ENCODE results near the gene ARID5A.

The ARID5A gene

DNA sequence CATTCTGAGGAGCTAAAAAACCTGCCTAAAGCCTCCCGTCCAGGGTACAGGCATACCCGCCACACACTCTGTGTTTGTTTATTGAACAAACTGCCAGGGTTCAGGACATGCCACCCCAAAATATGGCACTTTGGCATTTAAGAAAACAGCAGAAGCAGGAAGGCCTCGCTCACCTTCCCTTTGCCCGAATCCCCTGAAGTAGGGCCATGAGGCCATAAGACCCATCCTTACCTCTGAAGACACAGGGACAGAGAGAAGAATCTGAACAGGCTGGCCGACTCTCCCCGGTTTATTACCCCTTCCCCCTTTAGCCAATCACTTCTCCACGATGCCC is 29.7 kb upstream of the ARID5A start:
- DNase-seq, result no peak

DNA sequence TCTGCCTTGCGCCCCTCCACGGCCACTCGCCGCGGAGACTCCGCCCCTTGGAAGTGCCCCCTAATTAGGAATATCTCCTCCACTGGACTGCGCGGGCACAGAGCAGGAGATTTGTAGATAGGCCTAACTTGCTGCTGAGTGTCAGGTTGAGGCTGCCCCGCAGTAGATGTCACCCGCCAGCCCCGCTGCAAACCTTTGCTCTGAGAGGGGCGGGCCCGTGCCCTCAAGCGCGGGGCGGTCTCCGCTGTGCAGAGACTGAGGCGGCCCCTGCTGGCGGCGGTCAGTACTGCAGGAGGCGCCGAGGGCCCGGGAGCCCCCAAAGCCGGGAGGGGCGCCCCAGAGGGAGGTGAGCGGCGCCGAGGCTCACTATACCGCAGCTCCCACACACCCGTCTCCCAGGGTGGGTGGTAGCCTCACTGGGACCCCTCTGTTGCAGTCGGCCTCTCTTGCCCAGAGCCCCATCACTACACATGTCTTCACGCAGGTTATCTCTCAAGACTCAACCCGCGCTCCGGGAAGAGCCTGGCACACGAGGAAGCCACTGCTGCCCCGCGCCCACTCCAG is 28.5 kb upstream of the ARID5A start:
- no peak for DNase-seq

DNA sequence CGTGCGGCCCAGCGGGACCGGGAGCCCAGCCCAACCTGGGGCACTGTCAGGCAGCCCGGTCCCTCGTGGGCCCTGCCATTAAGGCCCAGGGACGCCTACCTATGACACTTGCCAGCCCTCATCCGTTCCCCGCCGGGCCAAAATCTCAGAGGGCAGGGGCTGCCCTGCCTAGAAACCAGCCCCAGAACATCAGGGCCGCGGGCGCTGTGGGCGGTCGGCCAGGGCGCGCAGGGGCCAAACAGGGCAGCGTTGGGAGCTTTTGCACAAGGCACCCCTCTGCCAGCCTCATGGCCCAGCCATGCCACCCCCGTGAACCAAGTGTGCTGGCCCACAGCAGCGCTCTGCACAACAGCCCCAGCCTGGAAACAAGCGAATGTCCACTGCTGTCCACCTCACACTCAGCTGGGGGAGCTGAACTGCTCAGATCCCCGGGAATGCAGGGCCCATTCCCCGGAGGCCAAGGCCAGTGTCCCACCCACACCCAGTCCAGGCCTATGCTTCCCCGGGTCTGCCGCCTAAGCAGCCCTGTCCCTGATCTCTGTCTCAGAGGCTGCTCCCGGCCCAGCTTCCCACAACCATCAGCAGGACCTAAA is 27.9 kb upstream of the ARID5A start:
- no peak for DNase-seq

DNA sequence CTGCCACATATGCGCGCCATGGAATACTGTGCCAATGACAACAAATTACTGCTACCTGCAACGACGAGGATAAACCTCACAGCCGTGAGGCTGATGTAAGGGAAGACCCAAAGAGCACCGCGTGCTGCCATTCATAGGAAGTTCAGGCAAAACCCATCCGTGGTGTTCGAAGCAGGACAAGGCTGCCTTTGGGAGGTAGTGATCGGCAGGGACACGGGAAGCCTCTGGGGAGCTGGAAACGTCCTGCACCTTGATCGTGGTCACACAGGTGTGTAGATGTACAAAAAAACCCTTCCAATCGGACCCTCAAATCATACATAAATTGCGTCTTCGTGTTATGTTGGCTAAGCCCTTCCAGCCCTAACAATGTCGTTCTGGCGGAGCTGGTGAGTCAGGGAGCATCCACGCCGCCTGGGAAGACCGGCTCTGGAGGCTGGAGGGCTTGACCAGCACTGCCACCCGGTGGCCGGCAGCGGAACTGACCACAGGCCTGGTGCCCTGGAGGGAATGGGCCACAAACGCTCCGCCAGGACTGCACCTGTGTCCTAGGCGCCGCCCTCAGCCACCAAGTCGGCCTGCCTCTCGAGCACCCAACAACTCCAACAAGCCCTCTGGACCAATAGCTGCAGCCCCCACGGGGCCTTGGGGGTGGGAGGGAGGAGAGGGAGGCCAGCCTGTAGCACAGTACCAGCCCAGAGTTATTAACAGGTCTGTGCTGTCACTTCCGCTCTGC is 27.3 kb upstream of the ARID5A start:
- peak; percentile 63 for DNase-seq

DNA sequence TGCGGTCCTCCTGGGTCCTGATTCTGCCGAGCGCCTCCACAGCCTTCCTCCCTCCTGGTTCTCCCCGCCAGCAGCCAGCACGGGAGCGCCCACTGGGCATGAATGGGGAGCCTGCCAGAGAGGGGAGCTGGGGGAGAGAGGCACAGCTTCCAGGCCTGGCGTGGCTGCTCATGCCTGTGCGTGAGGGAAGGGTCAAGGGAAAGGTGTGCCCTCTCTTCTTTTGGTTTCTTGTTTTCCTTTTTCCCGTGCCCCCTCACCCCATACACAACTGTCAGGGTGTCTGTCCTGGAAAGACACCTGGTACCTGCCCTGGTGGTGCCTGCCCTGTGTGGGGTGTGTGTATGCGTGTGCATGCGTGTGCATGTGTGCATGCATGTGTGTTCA is 26.7 kb upstream of the ARID5A start:
- DNase-seq, result no peak

GRCh38 chr2:96510931-96511595 is 25.5 kb upstream of the ARID5A start:
- DNase-seq, result no peak

- DNase-seq, result no peak
Observed at GRCh38 chr2:96511851-96512250, 24.7 kb upstream of the ARID5A start.

DNA sequence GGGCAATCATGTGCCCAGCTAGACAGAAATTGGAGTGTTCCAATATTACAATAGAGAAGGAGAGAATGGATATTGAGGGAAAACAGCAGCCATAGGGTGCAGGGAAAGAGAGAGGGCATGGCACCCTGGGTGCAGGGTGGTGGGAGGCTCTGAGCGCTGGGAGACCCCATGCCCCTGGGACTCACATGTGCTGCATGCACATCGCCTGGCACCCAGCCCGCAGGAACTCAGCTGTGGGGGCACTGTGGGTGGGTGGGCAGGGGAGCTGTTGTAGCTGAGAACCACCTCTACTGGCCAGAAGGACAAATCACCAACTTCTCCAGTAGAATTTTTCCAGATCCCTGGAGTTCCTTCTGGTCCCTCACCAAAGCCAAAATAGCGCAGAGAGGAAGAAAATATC is 24.2 kb upstream of the ARID5A start:
- no peak for DNase-seq

DNA sequence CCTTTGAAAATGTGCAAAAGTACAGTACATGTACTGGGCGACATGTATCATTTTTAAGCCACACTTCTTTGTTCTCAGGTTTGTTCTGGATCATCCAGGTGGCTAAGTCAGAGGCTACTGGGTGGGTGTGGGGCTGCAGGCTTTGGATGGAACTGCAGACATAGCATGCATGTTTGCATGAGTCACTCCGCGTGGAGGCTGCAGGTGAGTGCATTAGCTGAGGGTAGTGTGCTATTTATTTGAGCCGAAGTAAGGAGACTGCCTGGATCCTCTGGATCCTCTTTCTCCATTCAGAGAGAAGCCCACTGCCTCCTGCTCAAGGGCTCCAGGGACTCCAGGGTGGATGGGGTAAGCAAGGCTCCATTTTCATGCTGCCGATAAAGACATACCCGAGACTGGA is 22.0 kb upstream of the ARID5A start:
- no peak for DNase-seq

DNA sequence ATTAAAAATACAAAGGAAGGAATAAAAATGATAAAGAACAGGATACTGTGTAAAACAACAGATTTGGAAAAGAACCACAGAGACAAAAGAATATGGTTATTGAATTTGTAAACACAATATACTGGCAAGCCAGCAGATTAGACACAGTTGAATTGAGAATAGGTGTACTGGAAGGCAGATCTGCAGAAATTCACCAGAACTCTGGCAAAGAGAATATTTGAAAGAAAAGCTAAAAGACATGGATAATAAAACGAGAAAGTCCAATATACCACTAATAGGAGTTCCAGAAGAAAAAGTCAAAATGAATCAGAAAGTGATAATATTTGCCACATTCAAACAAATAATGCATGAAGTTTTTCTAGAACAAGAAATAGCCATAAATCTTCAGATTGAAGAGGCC is 19.5 kb upstream of the ARID5A start:
- no peak for DNase-seq

GRCh38 chr2:96520231-96520630 is 16.3 kb upstream of the ARID5A start:
- DNase-seq, result no peak

DNA sequence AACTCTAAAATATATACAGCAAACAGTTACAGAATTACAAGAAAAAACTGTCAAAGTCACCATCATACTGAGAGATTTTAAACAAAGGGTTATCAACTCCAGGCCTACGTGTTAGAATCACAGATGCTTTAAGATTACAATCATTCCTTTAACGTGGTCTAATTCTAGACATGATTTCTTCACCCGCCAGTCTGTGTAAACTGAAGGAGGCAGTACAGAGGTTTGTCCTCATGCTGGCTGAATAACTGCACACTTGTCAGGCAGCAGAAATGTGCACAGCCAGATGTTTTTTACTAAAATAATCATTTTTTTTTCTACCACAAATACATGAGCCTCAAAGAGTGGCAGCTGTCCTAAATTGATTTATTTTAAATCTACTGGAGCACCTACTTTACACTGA is 15.9 kb upstream of the ARID5A start:
- no peak for DNase-seq

DNA sequence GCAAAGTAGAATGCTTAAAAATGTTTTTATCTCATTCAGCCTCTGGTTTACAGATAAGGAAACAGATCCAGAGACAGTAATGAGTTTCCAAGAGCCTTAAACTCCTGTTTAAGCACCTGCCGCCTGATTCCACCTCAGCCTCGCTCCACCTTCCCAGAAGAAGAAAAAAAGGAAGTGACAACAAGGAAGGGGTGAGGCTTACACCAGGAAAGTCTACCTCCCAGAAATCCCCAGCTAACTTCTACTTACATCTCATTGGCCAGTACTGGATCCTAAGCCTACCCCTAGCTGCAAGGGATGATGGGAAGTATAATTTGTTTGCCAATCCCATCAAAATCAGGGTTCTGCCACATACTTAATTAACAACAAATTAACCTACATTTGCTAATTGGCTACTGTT is 15.3 kb upstream of the ARID5A start:
- no peak for DNase-seq

- no peak for DNase-seq
Observed at GRCh38 chr2:96522304-96523203, 14.0 kb upstream of the ARID5A start.

DNA sequence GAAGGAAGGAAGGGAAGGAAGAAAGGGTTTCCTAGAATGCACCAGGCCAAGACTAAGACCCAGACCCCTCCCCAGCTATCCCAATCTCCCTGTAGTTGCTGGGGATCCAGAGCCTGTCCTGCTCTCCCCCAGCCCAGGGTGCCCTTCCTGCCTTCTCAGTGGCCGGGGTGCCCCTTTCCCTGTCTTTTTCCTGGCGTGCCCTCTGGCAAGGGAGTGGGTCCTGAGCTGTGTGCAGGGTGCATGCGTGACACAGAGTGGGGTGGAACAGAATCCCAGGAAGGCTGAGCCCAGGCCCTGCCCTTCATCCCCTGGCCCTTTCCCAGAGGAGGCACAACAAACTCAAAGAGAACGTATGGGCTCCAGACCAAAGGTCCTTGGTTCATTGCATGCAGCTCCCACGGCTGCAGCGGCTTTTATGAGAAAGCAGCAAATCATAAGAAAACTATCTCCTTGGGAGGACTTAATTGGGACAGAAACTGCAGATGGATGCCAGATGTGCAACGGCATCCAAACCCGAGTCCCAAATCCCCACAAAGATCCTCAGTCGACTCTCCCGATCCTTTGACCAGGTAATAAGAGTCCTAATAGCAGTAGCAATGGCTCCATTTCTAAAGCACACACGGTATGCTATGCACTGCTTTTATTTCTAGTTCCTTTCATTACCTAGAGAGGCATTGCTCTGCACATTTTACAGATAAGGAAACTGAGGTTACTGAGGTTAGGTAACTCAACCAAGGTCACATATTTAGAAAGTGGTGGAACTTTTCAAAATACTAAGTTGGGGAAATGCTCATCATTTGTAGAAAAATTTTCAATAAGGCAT is 12.7 kb upstream of the ARID5A start:
- no peak for DNase-seq

DNA sequence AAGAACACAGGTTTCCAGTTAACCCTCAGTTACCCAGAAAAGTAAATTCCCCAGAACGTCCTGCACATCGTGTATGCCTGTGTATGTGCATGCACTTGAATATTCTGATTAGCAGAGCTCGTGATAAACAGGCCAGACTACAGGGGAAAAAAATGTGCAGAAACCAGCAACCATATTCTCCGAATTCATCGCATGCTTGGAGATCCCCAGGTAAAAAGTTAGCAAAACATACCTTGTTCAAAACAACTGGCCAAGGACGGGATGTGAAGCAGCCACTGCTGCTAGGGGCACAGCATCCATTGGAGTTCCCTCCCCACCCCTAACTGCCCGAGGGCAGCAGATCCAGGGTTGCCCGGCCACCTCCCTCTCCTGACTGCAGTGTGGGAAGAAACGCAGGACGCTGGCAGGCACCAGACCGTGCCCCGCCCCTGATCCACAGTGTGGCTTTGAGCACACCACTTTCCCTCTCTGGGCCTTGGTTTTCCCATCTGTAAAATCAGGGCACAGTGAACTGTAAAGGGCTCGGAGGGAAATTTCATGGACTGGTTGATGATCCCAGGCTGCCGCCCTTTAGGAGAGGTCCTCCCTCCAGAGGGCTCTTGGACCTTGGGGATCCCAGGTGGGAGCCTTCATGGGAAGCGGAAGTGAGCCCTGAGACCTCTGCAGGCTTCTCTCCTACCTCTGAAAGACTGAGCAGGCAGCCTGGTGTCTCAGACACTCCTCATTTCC is 11.9 kb upstream of the ARID5A start:
- DNase-seq, result no peak

DNA sequence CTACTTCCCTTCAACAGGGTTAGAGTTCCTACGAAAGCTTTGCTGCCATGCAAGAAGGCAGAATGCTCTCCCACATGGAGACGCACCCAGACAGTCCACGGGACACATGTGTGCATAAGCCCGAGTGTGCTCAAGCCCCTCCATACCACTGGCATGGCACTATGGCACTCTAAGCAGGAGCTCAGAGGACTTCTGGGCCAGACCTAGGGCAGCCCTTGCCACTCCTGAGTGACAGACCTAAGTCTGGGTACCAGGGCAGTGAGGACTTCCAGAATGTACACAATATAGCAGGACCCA is 11.4 kb upstream of the ARID5A start:
- no peak for DNase-seq

DNA sequence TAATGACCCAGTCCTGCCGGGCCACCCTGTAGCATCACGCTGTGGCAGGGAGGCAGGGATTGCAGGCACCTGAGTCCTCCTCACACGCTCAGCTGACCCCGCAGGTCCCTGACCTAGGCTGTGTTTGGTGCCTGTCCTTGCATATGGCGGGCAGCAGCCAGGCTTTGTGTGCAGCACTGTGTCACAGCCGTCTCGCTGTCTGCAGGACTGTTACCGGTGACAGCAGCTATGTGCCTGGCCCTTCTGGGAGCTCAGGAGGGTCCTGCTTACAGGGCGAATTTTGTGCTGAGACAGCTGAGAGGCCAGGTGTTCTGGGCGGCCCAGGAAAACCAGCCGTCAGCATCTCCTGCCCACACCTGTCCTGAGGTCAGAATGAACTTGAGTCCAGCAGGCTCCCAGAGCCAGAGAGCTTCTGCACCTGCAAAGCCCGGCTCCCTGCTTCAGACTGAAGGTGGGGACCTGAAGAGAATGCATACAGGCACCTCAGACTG is 10.4 kb upstream of the ARID5A start:
- DNase-seq, result no peak

DNA sequence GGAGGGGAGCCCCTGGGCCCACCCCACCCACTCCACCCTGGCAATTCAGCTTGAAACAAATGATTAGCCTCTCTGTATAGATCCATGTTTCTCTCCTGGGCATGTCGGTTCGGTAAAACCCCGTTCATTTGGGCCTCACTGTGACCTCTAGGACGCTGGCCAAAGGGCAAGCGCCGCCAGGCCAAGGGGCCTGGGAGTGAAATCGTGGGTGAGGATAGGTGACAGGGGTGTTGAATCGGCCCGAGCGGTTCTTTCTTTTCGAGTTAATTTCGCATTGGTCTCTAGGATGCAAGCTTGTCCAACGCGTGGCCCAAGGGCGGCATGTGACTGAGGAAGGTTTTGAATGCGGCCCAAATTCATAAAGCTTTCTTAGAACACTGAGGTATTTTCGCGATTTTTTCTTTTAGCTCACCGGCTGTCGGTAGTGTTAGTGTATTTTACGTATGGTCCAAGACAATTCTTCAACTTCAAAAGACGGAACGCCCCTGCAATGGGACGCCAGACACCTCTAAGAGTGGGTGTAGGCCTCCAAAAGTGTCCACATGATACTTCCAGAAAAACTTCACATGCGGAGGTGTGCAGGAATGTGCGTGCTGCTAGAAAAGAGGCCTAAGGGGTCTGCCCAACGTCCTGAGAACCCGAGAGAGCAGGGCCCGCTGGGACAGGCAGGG is 9.8 kb upstream of the ARID5A start:
- no peak for DNase-seq

GRCh38 chr2:96527286-96528005 is 9.1 kb upstream of the ARID5A start:
- no peak for DNase-seq

Measured in kidney glomerular epithelial cell (primary cell).